GM19463 (cell line): ENCODE data around the gene PERM1.
"Not testable (repeated sequence)": the region's sequence is repeated elsewhere in the genome, so short reads cannot be mapped to it uniquely, and the experiment has no call there.

Experiments used
- ATAC-seq: cut with Tn5 transposase; IDR thresholded peaks from one replicate; pipeline ENCODE4 v1.9.1; 2021; ENCODE audit warnings: mild to moderate bottlenecking, moderate library complexity; ENCODE audit not compliant: unreplicated experiment

Gene PERM1

DNA sequence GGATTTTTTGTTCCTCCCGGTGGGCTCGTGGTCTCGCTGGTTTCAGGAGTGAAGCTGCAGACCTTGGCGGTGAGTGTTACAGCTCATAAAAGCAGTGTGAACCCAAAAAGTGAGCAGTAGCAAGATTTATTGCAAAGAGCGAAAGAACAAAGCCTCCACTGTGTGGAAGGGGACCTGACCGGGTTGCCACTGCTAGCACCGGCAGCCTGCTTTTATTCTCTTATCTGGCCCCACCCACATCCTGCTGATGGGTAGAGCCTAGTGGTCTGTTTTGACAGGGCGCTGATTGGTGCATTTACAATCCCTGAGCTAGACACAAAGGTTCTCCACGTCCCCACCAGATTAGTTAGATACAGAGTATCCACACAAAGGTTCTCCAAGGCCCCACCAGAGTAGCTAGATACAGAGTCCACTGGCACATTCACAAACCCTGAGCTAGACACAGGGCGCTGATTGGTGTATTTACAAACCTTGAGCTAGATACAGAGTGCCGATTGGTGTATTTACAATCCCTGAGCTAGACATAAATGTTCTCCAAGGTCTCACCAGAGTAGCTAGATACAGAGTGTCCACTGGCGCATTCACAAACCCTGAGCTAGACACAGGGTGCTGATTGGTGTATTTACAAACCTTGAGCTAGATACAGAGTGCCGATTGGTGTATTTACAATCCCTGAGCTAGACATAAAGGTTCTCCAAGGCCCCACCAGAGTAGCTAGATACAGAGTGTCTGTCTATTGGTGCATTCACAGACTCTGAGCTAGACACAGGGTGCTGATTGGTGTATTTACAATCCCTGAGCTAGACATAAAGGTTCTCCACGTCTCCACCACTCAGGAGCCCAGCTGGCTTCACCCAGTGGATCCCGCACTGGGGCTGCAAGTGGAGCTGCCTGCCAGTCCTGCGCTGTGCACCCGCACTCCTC lies 35.8 kb upstream of the PERM1 start:
- not testable (repeated sequence) for ATAC-seq

GRCh38 chr1:1014799-1015681 lies 33.1 kb upstream of the PERM1 start:
- ATAC-seq: no peak

GRCh38 chr1:1013922-1014648 lies 32.2 kb upstream of the PERM1 start:
- no peak for ATAC-seq

GRCh38 chr1:1013105-1013921 lies 31.4 kb upstream of the PERM1 start, which contains the start of gene ISG15:
ISG15 (plus strand) TSS chr1:1013497; CDS start chr1:1013574, 77 bp downstream.
- ATAC-seq: peak; percentile 86

DNA sequence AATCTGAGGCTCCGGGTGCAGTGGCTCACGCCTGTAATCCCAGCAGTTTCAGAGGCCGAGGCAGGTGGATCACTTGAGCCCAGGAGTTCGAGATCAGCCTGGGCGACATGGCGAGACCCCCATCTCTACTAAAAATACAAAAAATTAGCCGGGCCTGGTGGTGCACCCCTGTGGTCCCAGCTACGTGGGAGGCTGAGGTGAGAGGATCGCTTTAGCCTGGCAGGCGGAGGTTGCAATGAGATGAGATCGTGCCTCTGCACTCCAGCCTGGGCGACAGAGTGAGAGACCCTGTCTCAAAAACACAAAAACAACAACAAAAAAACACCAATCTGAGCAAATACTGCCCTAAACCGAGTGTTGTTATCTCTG lies 30.8 kb upstream of the PERM1 start:
- ATAC-seq: not testable (repeated sequence)

DNA sequence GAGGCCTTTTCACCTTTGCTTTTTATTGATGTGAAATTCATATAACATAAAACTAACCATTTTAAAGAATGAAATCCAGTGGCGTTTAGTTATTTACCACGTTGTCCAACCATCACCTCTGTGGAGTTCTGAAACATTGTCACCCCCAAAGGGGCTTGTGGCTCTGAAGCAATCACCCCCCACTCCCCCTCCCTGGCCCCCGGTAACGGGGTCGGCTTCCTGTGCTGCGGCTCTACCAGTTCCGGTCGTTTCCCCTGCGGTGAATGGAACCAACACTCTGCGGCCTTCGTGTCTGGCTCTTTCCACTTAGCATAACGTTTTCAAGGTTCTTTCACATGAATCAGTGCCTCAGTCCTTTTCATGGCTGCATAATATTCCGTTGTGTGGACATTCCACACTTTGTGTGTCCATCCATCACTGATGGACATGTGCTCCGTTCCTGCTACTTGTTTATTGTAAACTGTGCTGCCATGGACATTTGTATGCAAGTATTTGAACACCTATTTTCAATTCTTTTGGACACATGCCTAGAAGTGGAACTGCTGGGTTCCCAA lies 29.6 kb upstream of the PERM1 start:
- no peak for ATAC-seq

GRCh38 chr1:1010131-1010530 lies 28.2 kb upstream of the PERM1 start:
- not testable (repeated sequence) for ATAC-seq

DNA sequence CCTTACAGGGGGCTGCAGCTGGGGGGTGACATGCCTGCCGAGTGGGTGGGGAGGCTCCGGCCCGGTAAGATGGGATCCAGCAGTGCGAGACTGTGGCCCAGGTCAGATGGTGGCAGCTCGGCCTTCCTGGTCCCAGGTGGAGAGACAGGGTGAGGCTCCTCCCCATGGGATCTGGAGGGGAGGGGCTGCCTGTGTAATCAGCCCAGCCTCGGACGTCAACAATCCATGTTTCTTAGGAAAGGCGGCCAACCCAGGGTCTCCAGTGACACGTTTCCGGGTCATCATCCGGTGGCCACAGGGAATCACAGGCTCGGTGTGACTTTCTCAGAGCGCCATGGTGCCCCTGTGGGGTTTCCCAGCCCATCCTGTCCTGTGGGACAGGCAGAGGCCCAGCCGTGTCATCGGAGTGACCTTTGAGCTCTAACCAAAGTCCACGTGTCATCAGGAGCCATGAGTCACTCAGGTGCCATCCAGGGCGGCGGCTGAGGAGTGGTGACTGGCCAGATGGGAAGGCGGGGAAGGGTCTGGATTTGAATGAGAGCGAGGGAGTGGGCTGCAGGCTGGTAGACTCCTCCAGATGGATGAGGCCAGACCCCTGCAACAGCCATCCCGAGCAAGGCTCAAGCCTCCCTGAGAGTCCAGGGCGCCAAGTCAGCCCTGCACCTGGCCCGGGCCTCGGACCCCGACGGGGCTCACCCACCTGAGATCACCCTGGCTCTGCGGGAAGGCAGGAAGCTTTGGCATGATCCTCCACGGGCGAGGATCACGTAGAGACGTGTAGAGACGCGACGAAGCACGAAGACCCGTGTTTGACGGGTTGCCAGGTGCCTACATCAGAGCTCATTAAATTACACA lies 24.6 kb upstream of the PERM1 start:
- no peak for ATAC-seq

DNA sequence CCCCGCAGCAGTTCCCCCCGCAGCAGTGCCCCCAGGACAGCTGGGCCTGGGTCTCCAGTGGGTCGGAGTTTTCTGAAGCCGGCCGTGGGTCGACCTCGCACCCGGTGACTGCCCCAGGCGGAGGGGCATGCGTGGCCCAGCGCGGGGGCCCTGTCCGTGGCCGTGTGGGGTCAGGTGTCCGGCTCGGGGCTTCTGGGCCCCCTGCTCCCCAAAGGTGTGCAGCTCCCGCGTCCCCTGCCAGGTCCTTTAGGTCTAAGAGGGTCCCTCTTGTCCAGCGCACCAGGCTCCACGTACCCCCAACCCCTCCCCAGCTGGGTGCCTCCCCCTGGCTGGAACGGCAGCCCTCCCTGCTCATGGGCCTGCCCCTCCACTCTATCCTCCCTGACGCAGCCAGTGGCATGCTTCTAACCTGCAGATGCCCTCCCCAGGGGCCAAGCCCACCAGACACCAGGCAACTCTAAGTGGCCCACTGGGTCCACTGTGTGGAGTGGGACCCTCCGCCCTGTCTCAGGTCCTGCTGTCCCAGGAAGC lies 23.9 kb upstream of the PERM1 start:
- ATAC-seq: no peak

DNA sequence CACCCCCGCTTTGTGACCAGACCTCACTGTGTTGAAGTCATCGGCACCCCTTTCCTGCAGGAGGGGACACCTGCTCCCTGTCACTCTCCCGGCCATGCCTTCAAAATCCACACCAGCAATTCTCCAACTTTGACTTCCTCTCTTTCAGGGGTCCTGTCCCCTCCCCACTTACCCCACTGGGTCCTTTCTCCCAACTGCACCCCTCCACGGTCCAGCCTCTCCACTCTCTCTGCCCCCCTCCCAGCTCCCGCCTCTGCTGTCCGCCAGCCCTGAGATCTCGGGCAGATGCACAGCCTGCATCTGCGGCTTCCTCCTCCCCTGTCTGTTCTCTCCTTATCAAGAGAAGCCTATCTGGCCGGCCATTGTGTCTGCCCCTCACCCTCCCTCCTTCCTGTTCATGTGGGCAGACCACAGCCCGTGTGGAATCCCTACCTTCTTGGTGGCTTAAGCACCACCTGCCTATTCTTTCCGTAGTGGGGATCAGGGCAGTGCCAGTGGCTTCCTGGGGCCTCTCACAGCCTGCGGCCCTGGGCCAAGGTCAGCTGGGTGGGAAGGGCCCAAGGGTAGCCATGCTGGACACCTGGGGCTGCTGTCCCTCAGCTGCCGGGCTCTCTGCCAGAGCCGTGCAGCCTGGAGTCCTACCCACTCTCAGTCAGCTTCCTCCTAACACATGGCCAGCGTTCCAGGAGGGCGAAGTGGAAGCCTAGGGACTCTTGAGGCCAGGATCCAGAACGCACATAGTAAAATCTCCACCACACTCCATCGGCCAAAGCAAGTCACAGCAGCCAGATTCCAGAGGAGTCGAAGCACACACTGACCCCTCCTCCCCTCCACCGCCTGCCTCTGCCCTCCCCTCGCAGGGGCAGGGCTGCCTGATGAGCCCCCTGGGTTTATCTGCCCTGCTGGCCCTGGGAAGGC lies 23.1 kb upstream of the PERM1 start:
- ATAC-seq: no peak

DNA sequence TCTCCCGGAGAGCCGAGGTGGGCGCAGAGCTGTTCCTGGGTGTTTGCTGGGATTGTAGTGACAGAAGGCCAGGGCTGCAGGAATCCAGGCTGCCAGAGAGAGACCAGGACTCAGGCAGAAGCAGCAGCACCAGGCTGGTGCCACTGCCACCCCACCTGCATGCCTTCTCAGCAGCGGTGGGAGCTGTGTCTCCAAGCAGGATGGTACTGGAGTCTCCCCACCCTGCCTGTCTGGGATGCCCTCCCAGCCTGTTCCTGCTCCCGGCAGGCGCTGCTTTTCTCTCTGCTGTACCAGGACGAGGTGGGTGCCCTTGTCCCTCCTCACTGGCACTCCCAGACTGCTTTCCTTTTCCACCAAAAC lies 22.5 kb upstream of the PERM1 start:
- no peak for ATAC-seq

GRCh38 chr1:1003618-1004419 lies 21.9 kb upstream of the PERM1 start:
- ATAC-seq: no peak

DNA sequence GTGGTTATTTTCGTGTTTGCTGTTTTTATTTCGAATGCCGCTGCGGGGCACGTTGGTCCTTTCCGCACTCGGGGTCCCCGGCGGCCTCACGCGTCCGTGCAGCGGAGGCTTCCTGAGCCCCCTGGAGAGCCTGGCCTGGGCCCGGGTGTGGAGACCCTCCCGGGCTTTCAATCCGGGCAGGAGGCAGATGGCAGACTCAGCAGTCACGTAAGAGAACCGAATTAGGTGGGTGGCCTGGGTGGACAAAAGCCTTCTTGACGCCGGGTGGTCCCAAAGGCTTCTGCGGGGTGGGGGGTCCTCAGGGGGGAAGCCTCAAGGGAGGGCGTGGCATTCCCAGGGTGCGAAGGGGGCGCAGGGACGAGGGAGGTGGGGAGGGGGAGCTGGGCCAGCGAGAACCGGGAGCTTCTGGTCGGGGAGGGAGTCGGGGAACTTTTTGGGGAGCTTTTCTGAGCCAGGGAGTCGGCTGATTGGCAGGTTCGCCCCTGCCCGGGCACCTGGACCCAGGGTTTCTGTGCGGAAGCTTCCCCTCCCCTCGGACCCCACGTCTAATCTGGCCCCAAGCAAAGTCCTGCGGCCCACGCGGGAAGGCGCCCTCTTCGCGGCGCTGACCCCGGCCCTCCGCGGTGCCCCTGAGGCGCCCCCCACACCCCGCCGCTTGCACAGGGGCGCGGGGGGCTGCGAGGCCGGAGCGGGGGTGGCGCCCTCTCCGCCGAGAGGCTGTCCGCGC lies 19.3 kb upstream of the PERM1 start:
- no peak for ATAC-seq

- no peak for ATAC-seq
Observed at GRCh38 chr1:1000357-1001056, 18.6 kb upstream of the PERM1 start.

GRCh38 chr1:999725-1000356 lies 17.9 kb upstream of the PERM1 start, which contains the start of gene HES4:
HES4 (minus strand) TSS chr1:1000097; CDS start chr1:999973, 124 bp downstream.
- no peak for ATAC-seq
